ENCODE data around the gene ABCA7.

The ABCA7 gene

GRCh38 chr19:1039646-1040475, at the start of gene ABCA7:
ABCA7 (plus strand) TSS chr19:1040107; CDS start chr19:1041362, 1,255 bp downstream.
- DNase-seq (ENCODE audit: low read depth in 1 of 2, low spot score in 1 of 2) = peak; percentile 99 to 100

- DNase-seq (ENCODE audit: low read depth in 1 of 2, low spot score in 1 of 2) = no peak
These were observed 49.8 kb upstream of the ABCA7 start for GRCh38 chr19:990119-990571.

- DNase-seq (ENCODE audit: low read depth in 1 of 2, low spot score in 1 of 2) = no peak
These were observed 49.2 kb upstream of the ABCA7 start for GRCh38 chr19:990746-991145.

GRCh38 chr19:991174-991931, 48.6 kb upstream of the ABCA7 start:
- peak in 1 of 2 donors; percentile 44 for DNase-seq (ENCODE audit: low read depth in 1 of 2, low spot score in 1 of 2)

- no peak for DNase-seq (ENCODE audit: low read depth in 1 of 2, low spot score in 1 of 2)
These were observed 47.8 kb upstream of the ABCA7 start for GRCh38 chr19:991932-992669.

- DNase-seq (ENCODE audit: low read depth in 1 of 2, low spot score in 1 of 2) = no peak
These were observed 47.2 kb upstream of the ABCA7 start for GRCh38 chr19:992670-993055.

GRCh38 chr19:993361-993830, 46.5 kb upstream of the ABCA7 start:
- DNase-seq (ENCODE audit: low read depth in 1 of 2, low spot score in 1 of 2) = no peak

- no peak for DNase-seq (ENCODE audit: low read depth in 1 of 2, low spot score in 1 of 2)
These were observed 46.0 kb upstream of the ABCA7 start for GRCh38 chr19:993831-994393.

- no peak for DNase-seq (ENCODE audit: low read depth in 1 of 2, low spot score in 1 of 2)
These were observed 45.4 kb upstream of the ABCA7 start for GRCh38 chr19:994516-994915.

GRCh38 chr19:995051-995827, 44.7 kb upstream of the ABCA7 start:
- DNase-seq (ENCODE audit: low read depth in 1 of 2, low spot score in 1 of 2) = no peak

- peak; percentile 52 to 64 for DNase-seq (ENCODE audit: low read depth in 1 of 2, low spot score in 1 of 2)
These were observed 43.7 kb upstream of the ABCA7 start for GRCh38 chr19:996051-996838.

GRCh38 chr19:998064-998463, 41.8 kb upstream of the ABCA7 start:
- DNase-seq (ENCODE audit: low read depth in 1 of 2, low spot score in 1 of 2) = no peak

- DNase-seq (ENCODE audit: low read depth in 1 of 2, low spot score in 1 of 2) = no peak
These were observed 40.6 kb upstream of the ABCA7 start for GRCh38 chr19:999379-999719.

- peak; percentile 30 to 40 for DNase-seq (ENCODE audit: low read depth in 1 of 2, low spot score in 1 of 2)
These were observed 39.8 kb upstream of the ABCA7 start, which contains the start of gene GRIN3B for GRCh38 chr19:1000095-1000494. GRIN3B (plus strand) TSS chr19:1000419; CDS start chr19:1000438, 19 bp downstream.

- DNase-seq (ENCODE audit: low read depth in 1 of 2, low spot score in 1 of 2) = no peak
These were observed 39.0 kb upstream of the ABCA7 start for GRCh38 chr19:1000591-1001537.

- DNase-seq (ENCODE audit: low read depth in 1 of 2, low spot score in 1 of 2) = peak; percentile 58 to 60
These were observed 38.3 kb upstream of the ABCA7 start for GRCh38 chr19:1001538-1002166.

GRCh38 chr19:1002600-1002999, 37.3 kb upstream of the ABCA7 start:
- DNase-seq (ENCODE audit: low read depth in 1 of 2, low spot score in 1 of 2) = no peak

- DNase-seq (ENCODE audit: low read depth in 1 of 2, low spot score in 1 of 2) = no peak
These were observed 36.6 kb upstream of the ABCA7 start for GRCh38 chr19:1003283-1003682.
